HG03095 (cell line): ENCODE measurements around the gene MRGPRF.
"Not testable (repeated sequence)": the region's sequence is repeated elsewhere in the genome, so short reads cannot be mapped to it uniquely, and the experiment has no call there.

ENCODE experiments used
- ATAC-seq: cut with Tn5 transposase; IDR thresholded peaks from one replicate; pipeline ENCODE4 v1.9.1; 2021; ENCODE audit warnings: moderate library complexity; ENCODE audit not compliant: unreplicated experiment

Gene MRGPRF

GRCh38 chr11:68992743-68993255 is 20.2 kb downstream of the MRGPRF start:
- no peak for ATAC-seq

DNA sequence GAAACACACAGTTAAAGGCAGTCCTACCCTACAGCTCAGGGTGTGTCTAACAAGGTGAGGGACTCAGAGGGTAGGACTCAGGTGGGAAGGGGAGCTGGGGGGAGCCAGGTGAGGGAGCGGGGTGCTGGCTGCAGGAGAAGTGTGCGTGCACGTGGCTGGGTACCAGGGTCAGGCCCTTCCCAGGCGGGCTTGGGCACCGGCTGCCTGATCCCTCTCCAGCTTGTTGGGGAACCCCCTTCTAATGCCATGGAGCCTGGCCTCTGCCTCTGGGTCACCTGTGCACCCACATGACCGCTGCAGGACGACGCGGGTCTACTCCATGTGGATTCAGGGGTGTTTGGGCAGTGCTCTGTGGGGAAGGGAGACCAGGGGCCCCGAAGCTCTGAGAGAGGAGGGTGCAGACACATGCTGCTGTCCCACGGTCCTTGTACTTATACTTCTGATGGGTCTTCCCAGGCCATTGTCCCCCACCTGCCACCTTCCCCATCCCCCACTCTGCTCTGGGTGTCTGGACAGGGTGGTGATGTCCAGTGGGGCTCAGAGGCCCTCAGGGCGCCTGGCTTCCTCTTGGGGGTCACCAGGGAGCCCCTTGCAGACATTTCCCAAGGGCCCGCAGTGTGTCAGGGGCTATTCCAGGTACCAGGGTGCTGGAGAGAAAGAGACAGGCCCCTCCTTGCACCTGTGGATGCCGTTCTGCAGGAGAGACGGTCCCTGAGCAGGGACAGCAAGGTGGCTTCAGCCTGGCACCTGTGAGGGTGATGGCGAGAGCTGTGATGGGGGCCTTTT is 21.9 kb downstream of the MRGPRF start:
- ATAC-seq = no peak

DNA sequence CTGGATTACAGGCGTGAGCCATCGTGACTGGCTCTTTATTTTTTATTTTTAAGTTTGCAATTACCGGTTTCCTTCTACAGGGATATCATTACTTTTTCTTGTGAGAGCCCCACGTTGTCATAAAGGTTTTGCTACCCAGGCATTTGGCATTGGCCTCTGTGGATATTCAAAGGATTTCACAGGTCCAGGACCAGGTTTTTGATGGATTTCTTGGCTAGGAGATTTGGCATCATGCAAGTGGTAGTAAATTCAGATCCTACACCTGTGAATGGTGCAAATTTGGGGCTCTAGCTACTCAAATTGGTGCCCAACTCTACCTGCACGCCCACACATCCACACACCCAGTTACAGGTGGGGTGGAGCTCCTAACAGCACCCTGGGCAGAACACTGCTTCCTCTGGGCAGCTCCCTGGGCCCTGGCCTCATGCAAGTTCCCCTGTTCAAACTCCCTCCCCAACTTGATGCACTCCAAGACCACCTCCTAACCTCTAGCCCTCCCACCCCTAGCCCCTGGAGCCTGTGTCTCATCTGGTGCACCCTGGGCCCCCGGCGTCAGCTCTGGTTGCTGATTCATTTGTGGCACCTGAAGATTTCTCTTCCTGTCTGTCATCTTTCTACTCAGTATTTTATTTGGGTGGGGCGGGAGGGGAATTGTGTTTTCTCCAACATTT is 23.0 kb downstream of the MRGPRF start:
- ATAC-seq = no peak

GRCh38 chr11:68988491-68988890 is 24.6 kb downstream of the MRGPRF start:
- ATAC-seq = no peak

DNA sequence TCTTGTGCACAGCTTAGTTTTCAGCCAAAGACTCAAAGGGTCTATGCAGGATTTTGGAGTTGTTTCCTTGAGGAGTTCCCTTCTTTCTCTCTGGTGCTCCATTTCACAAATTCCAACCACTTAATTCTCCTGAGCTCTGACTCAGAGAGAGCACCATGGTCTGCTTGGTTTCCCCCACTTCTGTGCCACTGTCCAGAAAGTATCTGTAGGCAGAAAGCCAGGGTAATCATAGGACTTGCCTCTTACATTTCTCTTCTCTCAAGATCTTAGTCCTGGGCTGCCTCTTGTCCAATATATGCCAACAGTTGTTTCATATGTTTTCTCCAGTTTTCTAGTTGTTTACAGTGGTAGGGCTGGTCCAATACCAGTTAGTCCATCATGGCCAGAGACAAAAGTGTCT is 25.8 kb downstream of the MRGPRF start:
- no peak for ATAC-seq

DNA sequence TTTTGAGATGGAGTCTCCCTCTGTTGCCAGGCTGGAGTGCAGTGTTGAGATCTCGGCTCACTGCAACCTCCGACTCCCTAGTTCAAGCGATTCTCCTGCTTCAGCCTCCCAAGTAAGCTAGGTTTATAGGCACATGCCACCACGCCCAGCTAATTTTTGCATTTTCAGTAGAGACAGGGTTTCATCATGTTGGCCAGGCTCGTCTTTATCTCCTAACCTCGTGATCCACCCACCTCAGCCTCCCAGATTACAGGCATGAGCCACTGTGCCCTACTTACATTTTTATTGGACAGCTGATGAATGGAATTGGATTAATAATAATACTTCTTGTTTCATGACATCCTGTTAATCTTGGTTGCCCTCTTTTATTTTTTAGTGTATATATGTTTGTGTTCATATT is 29.2 kb downstream of the MRGPRF start:
- no peak for ATAC-seq

DNA sequence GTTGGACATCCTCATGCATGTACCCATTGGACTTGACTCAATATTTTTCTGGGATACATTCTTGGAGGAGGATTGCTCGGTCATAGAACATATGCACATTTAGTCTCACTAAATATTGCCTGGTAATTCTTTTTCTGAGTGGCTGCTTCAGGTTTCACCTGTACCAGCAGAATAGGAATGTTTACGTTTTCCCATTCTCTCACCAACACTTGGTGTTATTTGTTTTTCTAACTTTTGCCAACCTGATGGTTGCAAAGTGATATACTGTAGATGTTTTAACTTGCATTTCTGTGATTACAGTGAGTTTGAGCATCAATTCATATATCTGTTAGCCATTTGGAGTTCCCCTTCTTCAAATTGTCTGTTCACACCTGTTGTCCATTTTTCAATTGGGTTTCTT is 30.9 kb downstream of the MRGPRF start:
- no peak for ATAC-seq

GRCh38 chr11:68980776-68981065 is 32.3 kb downstream of the MRGPRF start, which contains the start of gene MRGPRD:
TSS of gene MRGPRD (minus strand) at chr11:68980986. CDS start at chr11:68980986, 0 bp downstream.
- ATAC-seq = no peak

DNA sequence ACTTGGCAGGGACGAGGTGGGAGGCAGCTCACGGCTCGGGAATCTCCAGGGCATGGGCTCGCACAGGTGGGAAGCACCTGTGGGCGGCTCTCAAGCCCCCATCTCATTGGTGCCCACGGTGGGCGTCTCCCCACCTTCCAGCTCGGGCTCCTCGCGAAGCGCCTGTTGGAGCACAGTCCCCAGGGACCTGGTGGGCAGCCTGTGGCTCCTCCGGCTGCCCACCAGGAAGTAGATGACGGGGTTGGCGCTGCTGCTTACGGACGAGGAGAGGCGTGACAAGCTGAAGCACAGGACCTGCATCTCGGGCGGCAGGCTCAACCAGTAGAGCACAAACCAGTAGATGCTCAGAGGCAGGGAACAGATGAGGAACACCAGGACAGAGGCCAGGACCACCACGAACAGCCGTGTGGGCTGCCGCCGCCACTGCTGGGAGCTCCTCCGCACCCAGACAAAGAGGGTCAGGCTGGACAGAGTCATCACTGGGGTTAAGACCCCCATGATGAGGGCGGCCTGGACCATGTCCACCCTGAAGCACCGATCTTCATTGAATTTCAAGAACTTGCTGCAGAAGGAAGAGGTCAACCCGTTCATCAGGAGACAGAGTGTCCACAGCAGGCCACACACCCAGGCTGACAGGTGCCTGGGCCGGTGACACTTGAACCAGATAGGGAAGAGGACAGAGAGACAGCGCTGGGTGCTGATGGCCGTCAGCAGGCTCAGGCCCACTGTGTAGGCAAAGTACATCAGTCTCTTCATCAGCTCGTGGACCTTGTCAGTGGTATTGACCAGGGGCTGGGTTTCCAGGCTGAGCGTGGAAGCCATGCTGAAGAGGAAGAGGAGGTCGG is 32.9 kb downstream of the MRGPRF start:
- no peak for ATAC-seq

DNA sequence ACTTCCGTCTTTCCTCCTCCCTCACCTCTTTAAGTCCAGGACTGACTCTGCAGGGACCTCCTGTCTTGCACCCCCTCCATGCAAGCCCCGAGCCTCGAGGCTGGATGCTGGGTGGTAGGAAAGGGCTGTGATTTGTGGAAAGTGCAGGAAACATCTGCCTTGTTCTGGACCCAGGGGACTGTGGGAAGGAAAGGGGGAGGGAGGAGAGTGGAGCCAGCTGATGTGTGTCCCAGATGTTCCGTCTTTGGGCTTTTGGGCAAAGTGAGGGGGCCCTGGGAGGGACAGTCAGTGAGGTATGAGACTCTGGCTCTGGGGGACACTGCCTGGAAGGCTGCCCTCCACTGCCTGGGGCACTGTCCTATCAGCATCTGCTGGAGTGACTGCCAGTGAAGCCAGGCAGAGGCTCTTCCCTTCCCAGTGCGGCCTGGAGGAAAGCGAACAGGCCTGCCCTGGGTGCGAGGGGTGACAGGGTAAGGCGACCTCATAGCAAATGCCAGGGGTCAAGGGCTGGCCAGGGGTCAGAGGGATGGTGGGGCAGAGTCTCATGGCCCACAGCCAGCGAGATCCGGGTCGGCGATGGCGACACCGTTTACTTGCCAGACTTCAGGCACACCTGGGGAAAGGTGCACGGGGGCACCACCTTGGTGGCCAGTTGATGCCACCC is 34.0 kb downstream of the MRGPRF start:
- no peak for ATAC-seq

- ATAC-seq = no peak
Observed at GRCh38 chr11:68978626-68978930, 34.5 kb downstream of the MRGPRF start.

- ATAC-seq = no peak
Observed at GRCh38 chr11:68977781-68978625, 35.0 kb downstream of the MRGPRF start.

- no peak for ATAC-seq
Observed at GRCh38 chr11:68976563-68976962, 36.5 kb downstream of the MRGPRF start.

GRCh38 chr11:68976095-68976494 is 37.0 kb downstream of the MRGPRF start:
- ATAC-seq = no peak

- no peak for ATAC-seq
Observed at GRCh38 chr11:68974421-68975194, 38.4 kb downstream of the MRGPRF start.

DNA sequence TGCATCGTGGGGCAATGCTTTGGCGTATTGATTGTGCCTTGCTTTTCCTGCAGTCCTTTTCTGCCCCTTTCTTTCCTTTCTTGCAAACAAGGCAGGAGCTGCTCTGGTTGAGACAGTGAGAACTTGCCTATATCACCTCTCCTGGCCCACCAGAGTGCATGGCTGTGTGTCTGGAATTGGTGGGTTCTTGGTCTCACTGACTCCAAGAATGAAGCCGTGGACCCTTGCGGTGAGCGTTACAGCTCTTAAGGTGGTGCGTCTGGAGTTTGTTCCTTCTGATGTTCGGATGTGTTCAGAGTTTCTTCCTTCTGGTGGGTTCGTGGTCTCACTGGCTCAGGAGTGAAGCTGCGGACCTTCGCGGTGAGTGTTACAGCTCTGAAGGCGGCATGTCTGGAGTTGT is 39.3 kb downstream of the MRGPRF start:
- ATAC-seq = not testable (repeated sequence)

DNA sequence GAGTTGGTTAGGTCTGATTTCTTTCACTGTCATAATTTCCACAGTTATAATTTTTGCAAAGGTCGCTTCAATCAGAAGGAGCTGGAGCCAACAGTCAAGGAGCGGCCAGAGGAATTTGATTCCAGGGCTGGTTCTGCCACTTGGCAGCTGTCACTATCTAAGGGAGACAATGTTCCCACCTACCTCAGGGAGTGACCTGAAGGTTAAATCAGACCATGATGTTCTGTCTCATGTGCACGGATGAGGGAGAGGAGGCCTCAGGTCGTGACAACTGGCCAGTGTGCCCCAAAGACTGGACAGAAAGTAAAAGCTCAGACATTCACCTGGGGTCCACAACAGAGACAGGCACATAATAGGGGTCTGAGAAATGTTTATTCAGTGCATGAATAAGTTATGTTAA is 39.8 kb downstream of the MRGPRF start:
- ATAC-seq = no peak

GRCh38 chr11:68970921-68971636 is 42.0 kb downstream of the MRGPRF start:
- no peak for ATAC-seq

- ATAC-seq = no peak
Observed at GRCh38 chr11:68969386-68969785, 43.7 kb downstream of the MRGPRF start.
